HepG2 (cell line): Measurements from ENCODE around the gene ACSL1. TPM values are rescaled to one million over a fixed set of nuclear protein-coding genes. Genes with fewer than 3 reads are reported as not detected.
"Not testable (repeated sequence)": the region's sequence is repeated elsewhere in the genome, so short reads cannot be mapped to it uniquely, and the experiment has no call there.

Experiments used
- ATAC-seq: fragments of 200-7000 bp; cut with Tn5 transposase; 3 replicates; pipeline ENCODE4 v1.9.1; 2020; ENCODE audit warnings: mild to moderate bottlenecking, moderate library complexity
- BruUV-seq: library from RNA; stranded (reverse); fragments of 400-500 nt; replicated peaks from 2 replicates; lab custom pipeline; 2021; lab: Mats Ljungman, UMichigan
- CTCF ChIA-PET: fragments of 300-600 bp; formaldehyde crosslinking; extraction: SDS; loops from one replicate; lab custom pipeline; 2021; ENCODE audit warnings: low total read pairs, inconsistent platforms, low intra/inter-chr PET ratio; lab: Yijun Ruan, JAX
- POLR2A ChIA-PET: fragments of 350-600 bp; sonication (Branson Sonifier 250); formaldehyde crosslinking; loops from one replicate; lab custom pipeline; 2020; ENCODE audit warnings: antibody characterized with exemption, inconsistent platforms; lab: Yijun Ruan, JAX
- DNase-seq: peaks from one replicate; pipeline ENCODE4 v3.0.0-alpha.2; 2015; ENCODE audit warnings: low spot score
- FAIRE-seq: peaks from 3 replicates; lab custom pipeline; 2011; peaks lifted over from hg19 to GRCh38; lab: Jason Lieb, UNC
- H2AFZ ChIP-seq: one replicate; pipeline ENCODE4 v1.6.1; 2011; ENCODE audit warnings: low read length, inconsistent platforms
- H3K27ac ChIP-seq: fragments of 300-600 bp; 3 replicates; pipeline ENCODE4 v1.8.0; 2011; ENCODE audit warnings: mixed run types, mild to moderate bottlenecking, mixed read lengths, low read length, inconsistent platforms; ENCODE audit not compliant: insufficient read depth; ENCODE audit errors: extremely low read length
- H3K27me3 ChIP-seq, 2 experiments: fragments of 200-600 bp in 1 of 2; 2 replicates in 1 of 2; 3 replicates in 1 of 2; pipeline versions ENCODE4 v1.6.0 to v1.8.0; 2011; ENCODE audit warnings: low read length in 2 of 2, mild to moderate bottlenecking in 2 of 2, moderate library complexity in 2 of 2, inconsistent platforms in 1 of 2; ENCODE audit not compliant: insufficient read depth in 2 of 2, control insufficient read depth in 1 of 2
- H3K36me3 ChIP-seq, 2 experiments: fragments of 200-600 bp in 1 of 2; replicated peaks in 1 of 2; 2 replicates in 1 of 2; 3 replicates in 1 of 2; pipeline versions ENCODE4 v1.5.1 to v1.8.0; 2011; ENCODE audit warnings: low read length in 2 of 2, inconsistent platforms in 1 of 2; ENCODE audit not compliant: insufficient read depth in 2 of 2, control insufficient read depth in 1 of 2
- H3K4me1 ChIP-seq: 2 replicates; pipeline ENCODE4 v1.5.1; 2012; ENCODE audit warnings: low read length, inconsistent platforms; ENCODE audit not compliant: insufficient read depth
- H3K4me2 ChIP-seq: 2 replicates; pipeline ENCODE4 v1.6.0; 2011; ENCODE audit warnings: low read depth, low read length, inconsistent platforms
- H3K4me3 ChIP-seq, 3 experiments: fragments of 200-600 bp in 1 of 3; sonication (generic), shearing (Covaris generic) in 1 of 3; replicated peaks in 1 of 3; 2 replicates each; pipeline ENCODE4 v1.5.1; 2011 to 2016; ENCODE audit warnings: low read length in 3 of 3, inconsistent platforms in 2 of 3, low read depth in 2 of 3, mild to moderate bottlenecking in 2 of 3, control low read depth in 1 of 3, mixed read lengths in 1 of 3; ENCODE audit not compliant: insufficient read depth in 1 of 3
- H3K79me2 ChIP-seq: one replicate; pipeline ENCODE4 v1.6.1; 2011; ENCODE audit warnings: low read length, inconsistent platforms; ENCODE audit not compliant: insufficient read depth
- H3K9ac ChIP-seq: 2 replicates; pipeline ENCODE4 v1.6.0; 2011; ENCODE audit warnings: mild to moderate bottlenecking, low read depth, low read length, inconsistent platforms; ENCODE audit not compliant: insufficient read depth
- H3K9me3 ChIP-seq: 2 replicates; pipeline ENCODE4 v1.5.1; 2012; ENCODE audit warnings: mild to moderate bottlenecking, low read length
- H4K20me1 ChIP-seq: 2 replicates; pipeline ENCODE4 v1.6.0; 2011; ENCODE audit warnings: inconsistent platforms, mild to moderate bottlenecking, low read length, moderate library complexity; ENCODE audit not compliant: insufficient read depth
- RBM22 ChIP-seq: fragments of 200-400 bp; formaldehyde crosslinking; optimal IDR thresholded peaks from 2 replicates; pipeline ENCODE3; 2017; ENCODE audit warnings: mild to moderate bottlenecking, low read length, moderate library complexity
- ZNF20 ChIP-seq: sonication (generic); formaldehyde crosslinking; IDR thresholded peaks from 2 replicates; pipeline ENCODE4 v1.4.0; 2020; ENCODE audit warnings: mild to moderate bottlenecking, moderate library complexity, missing genetic modification reagents
- WGBS: methylation state at CpG from one replicate; pipeline ENCODE4 v1.1.6; 2017; ENCODE audit warnings: low lambda C conversion rate; 5-methylcytosine and 5-hydroxymethylcytosine counted together
- in situ Hi-C: cut with HindIII; loops from 2 replicates; pipeline ENCODE4 v1.10.0; 2017; ENCODE audit warnings: low pct_unique_long_range_greater_than_20kb; ENCODE audit not compliant: extremely low pct_ligation_motif_present
- intact Hi-C: fragments of 100-400 bp; cut with micrococcal nuclease; formaldehyde crosslinking; loops from one replicate; pipeline ENCODE4 v1.10.0; 2022; ENCODE audit not compliant: unreplicated experiment
- polyA plus RNA-seq, 8 experiments: library from polyadenylated mRNA; depleted of rRNA in 3 of 8; stranded (reverse) in 7 of 8; unstranded in 1 of 8; fragments of >200 nt; fragmentation: Illumina TruSeq in 4 of 8; extraction: Trizol in 4 of 8; gene quantifications; 2 replicates each; pipeline versions ENCODE4 v1.2.1 to v1.2.3, GENCODE V29; 2011 to 2016; ENCODE audit warnings: low read depth in 4 of 8, missing spikeins in 1 of 8, mixed read lengths in 1 of 8; ENCODE audit not compliant: insufficient read depth in 1 of 8
- total RNA-seq, 5 experiments: library from RNA; depleted of rRNA; stranded (reverse); fragments of >200 nt; fragmentation: Illumina TruSeq; extraction: Trizol; gene quantifications; 2 replicates each; pipeline ENCODE4 v1.2.3, GENCODE V29; 2016; ENCODE audit warnings: low read depth in 1 of 5

The ACSL1 gene
- total and polyA plus RNA-seq, 2 of the 13 experiments (the other 11 are each of a cell fraction or from before 2014, with no cell fraction given): 10.0 to 29.8 TPM

DNA sequence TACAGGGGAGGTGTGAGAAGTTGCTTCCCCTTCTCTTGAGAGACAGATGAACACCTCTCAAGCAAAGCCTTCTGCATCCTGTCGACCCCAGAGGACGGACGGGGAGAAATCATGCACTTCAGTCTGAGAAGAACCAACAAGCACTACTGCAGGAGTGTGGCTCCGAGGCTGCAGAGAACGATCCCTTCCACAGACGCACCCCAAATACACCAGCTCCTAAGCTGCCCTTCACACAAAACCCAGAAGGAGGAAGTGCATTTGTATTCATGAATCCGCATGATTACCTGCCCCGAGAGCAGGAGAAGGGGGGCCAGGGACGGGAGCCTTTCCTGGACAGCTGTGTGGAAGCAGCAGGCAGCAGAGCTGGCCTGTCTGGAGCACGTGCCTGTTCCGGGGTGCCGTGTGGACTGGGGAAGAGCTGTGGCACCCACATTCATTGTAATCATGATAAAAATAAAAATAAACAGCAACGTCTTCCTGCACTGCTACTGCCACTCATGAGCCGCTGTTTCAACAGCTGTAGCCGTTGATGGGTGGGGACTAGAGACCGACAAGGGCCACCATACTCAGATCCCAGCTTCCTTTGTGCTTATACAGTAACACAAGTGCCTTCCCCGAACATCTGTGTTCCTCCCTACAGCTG lies 42.9 kb downstream of the ACSL1 start:
- ChIA-PET POLR2A (no interaction called here), CTCF (no interaction called here)
- in situ Hi-C loops: no loop called here
- Histone ChIP-seq H4K20me1 (no peaks in the 10 kb centered on the region), H3K9me3 (no peaks in the 10 kb centered on the region), H3K27ac (no peak overlapping the region), H3K36me3 (peaks cover 1 to 21% of the 10 kb centered on the region in 2 experiments; a peak in 4 of 5 replicates), H3K79me2 (no peaks in the 10 kb centered on the region), H3K4me2 (no peak overlapping the region), H3K4me1 (no peaks in the 10 kb centered on the region), H3K27me3 (no peaks in the 10 kb centered on the region), H2AFZ (no peak overlapping the region), H3K4me3 (no peak overlapping the region), H3K9ac (no peak overlapping the region)
- WGBS: 95% methylated on average over 15 of the region's 17 CpGs
- no peak for ATAC-seq
- TF ChIP-seq ZNF20 (CRISPR knock-in tag): no peak
- TF ChIP-seq RBM22: peak; percentile 38
- intact Hi-C loops: no loop called here
- FAIRE-seq: no peak
- DNase-seq: no peak
- BruUV-seq: no TSS peak

- H3K79me2 ChIP-seq, H3K4me2 ChIP-seq, H3K4me3 ChIP-seq, CTCF ChIA-PET, H3K9ac ChIP-seq, intact Hi-C loops, DNase-seq, H3K27ac ChIP-seq, POLR2A ChIA-PET, BruUV-seq, H3K4me1 ChIP-seq, H3K36me3 ChIP-seq, H4K20me1 ChIP-seq, H3K9me3 ChIP-seq, in situ Hi-C loops, ATAC-seq, FAIRE-seq, H2AFZ ChIP-seq, H3K27me3 ChIP-seq: not testable (repeated sequence)
- WGBS: 92% methylated on average over 4 of the region's 4 CpGs
Observed at GRCh38 chr4:184779160-184779559, 46.6 kb downstream of the ACSL1 start.
